HG03280 (cell line): ENCODE data around the gene MED10.

Experiments used
- ATAC-seq: cut with Tn5 transposase; IDR thresholded peaks from one replicate; pipeline ENCODE4 v1.9.1; 2021; ENCODE audit warnings: mild to moderate bottlenecking, moderate library complexity; ENCODE audit not compliant: unreplicated experiment

The MED10 gene

GRCh38 chr5:6353602-6354302 lies 24.6 kb downstream of the MED10 start:
- ATAC-seq, result no peak

GRCh38 chr5:6350277-6351090 lies 27.9 kb downstream of the MED10 start:
- ATAC-seq, result no peak

- ATAC-seq, result no peak
Measured at GRCh38 chr5:6349387-6349786, 29.0 kb downstream of the MED10 start.

GRCh38 chr5:6348476-6349000 lies 29.8 kb downstream of the MED10 start:
- ATAC-seq, result no peak

GRCh38 chr5:6347673-6348072 lies 30.7 kb downstream of the MED10 start:
- ATAC-seq, result no peak

GRCh38 chr5:6347165-6347564 lies 31.2 kb downstream of the MED10 start:
- ATAC-seq, result no peak

GRCh38 chr5:6344593-6344989 lies 33.8 kb downstream of the MED10 start:
- ATAC-seq, result no peak

- no peak for ATAC-seq
Measured at GRCh38 chr5:6343951-6344592, 34.3 kb downstream of the MED10 start.

- ATAC-seq, result no peak
Measured at GRCh38 chr5:6342689-6343315, 35.5 kb downstream of the MED10 start.

- ATAC-seq, result no peak
Measured at GRCh38 chr5:6340100-6340499, 38.2 kb downstream of the MED10 start.

- ATAC-seq, result no peak
Measured at GRCh38 chr5:6338871-6339270, 39.5 kb downstream of the MED10 start.

GRCh38 chr5:6338135-6338534 lies 40.2 kb downstream of the MED10 start:
- ATAC-seq, result no peak

- no peak for ATAC-seq
Measured at GRCh38 chr5:6333182-6333905, 45.0 kb downstream of the MED10 start.

GRCh38 chr5:6328173-6328572 lies 50.2 kb downstream of the MED10 start:
- no peak for ATAC-seq

- ATAC-seq, result no peak
Measured at GRCh38 chr5:6326776-6327175, 51.6 kb downstream of the MED10 start.

- ATAC-seq, result no peak
Measured at GRCh38 chr5:6322163-6322713, 56.1 kb downstream of the MED10 start.
